OCI-LY1 (cell line): ENCODE data around the gene BEX2.
"Not testable (repeated sequence)": the region's sequence is repeated elsewhere in the genome, so short reads cannot be mapped to it uniquely, and the experiment has no call there.

Experiments used
- H2AFZ ChIP-seq: fragments of 200-600 bp; sonication (generic), shearing (Covaris generic); 2 replicates; pipeline ENCODE4 v1.6.0; 2014; ENCODE audit warnings: antibody characterized with exemption, mild to moderate bottlenecking, low read length
- H3F3A ChIP-seq: fragments of 200-600 bp; sonication (generic), shearing (Covaris generic); 2 replicates; pipeline ENCODE4 v1.6.0; 2014; ENCODE audit warnings: mild to moderate bottlenecking, antibody characterized with exemption, low read length, moderate library complexity; ENCODE audit not compliant: insufficient read depth
- H3K27ac ChIP-seq: fragments of 200-600 bp; sonication (generic); 2 replicates; pipeline ENCODE4 v1.5.1; 2014; ENCODE audit warnings: low read length, mixed run types, mild to moderate bottlenecking, low read depth; ENCODE audit not compliant: poor library complexity, severe bottlenecking
- H3K27me3 ChIP-seq: fragments of 200-600 bp; sonication (generic); 2 replicates; pipeline ENCODE4 v1.6.0; 2014; ENCODE audit warnings: antibody characterized with exemption, mild to moderate bottlenecking, low read length, moderate library complexity; ENCODE audit not compliant: insufficient read depth
- H3K36me3 ChIP-seq: fragments of 200-600 bp; sonication (generic); 2 replicates; pipeline ENCODE4 v1.6.1; 2014; ENCODE audit warnings: mild to moderate bottlenecking, antibody characterized with exemption, low read length, moderate library complexity, mixed read lengths; ENCODE audit not compliant: insufficient read depth
- H3K4me1 ChIP-seq: fragments of 200-600 bp; sonication (generic); 2 replicates; pipeline ENCODE4 v1.5.1; 2014; ENCODE audit warnings: mild to moderate bottlenecking, low read length, moderate library complexity; ENCODE audit not compliant: insufficient read depth, severe bottlenecking
- H3K4me2 ChIP-seq: fragments of 200-600 bp; sonication (generic), shearing (Covaris generic); 2 replicates; pipeline ENCODE4 v1.6.1; 2014; ENCODE audit warnings: low read length
- H3K4me3 ChIP-seq: fragments of 200-600 bp; sonication (generic); 2 replicates; pipeline ENCODE4 v1.5.1; 2014; ENCODE audit warnings: low read length, low read depth, mild to moderate bottlenecking, mixed read lengths; ENCODE audit not compliant: poor library complexity, severe bottlenecking
- H3K79me2 ChIP-seq: fragments of 200-600 bp; shearing (Covaris generic); 2 replicates; pipeline ENCODE4 v1.6.1; 2016; ENCODE audit warnings: mixed run types, low read length, mixed read lengths; ENCODE audit not compliant: insufficient read depth
- H3K9ac ChIP-seq: fragments of 200-600 bp; sonication (generic), shearing (Covaris generic); 2 replicates; pipeline ENCODE4 v1.6.1; 2014; ENCODE audit warnings: mild to moderate bottlenecking, low read length, mixed read lengths
- H3K9me2 ChIP-seq: fragments of 200-600 bp; sonication (generic), shearing (Covaris generic); 2 replicates; pipeline ENCODE4 v1.6.1; 2014; ENCODE audit warnings: low read depth, mild to moderate bottlenecking, low read length, mixed read lengths
- H3K9me3 ChIP-seq: fragments of 200-600 bp; shearing (Covaris generic); 2 replicates; pipeline ENCODE4 v1.6.1; 2014; ENCODE audit warnings: low read length, mixed read lengths
- H4K20me1 ChIP-seq: fragments of 200-600 bp; sonication (generic), shearing (Covaris generic); 2 replicates; pipeline ENCODE4 v1.6.0; 2016; ENCODE audit warnings: mild to moderate bottlenecking, low read length; ENCODE audit not compliant: insufficient read depth
- CTCF ChIP-seq: fragments of 200-600 bp; sonication (generic), shearing (Covaris generic); IDR thresholded peaks from 2 replicates; pipeline ENCODE4 v1.5.1; 2017; ENCODE audit warnings: mild to moderate bottlenecking, antibody characterized with exemption, low read length, moderate library complexity, mixed read lengths
- EZH2 ChIP-seq: fragments of 200-600 bp; sonication (generic), shearing (Covaris generic); IDR thresholded peaks from 2 replicates; pipeline ENCODE4 v1.8.0; 2017; ENCODE audit warnings: borderline replicate concordance, mixed run types, mild to moderate bottlenecking, antibody characterized with exemption, low read length, moderate library complexity, mixed read lengths

The BEX2 gene

GRCh38 chrX:103309860-103310554 lies 783 bp downstream of the BEX2 start:
- Histone ChIP-seq H4K20me1 (no peaks in the 10 kb centered on the region), H2AFZ (no peak overlapping the region), H3K9me2 (no peaks in the 10 kb centered on the region), H3F3A (no peaks in the 10 kb centered on the region), H3K36me3 (no peaks in the 10 kb centered on the region), H3K27me3 (no peaks in the 10 kb centered on the region), H3K9me3 (no peaks in the 10 kb centered on the region), H3K79me2 (no peaks in the 10 kb centered on the region), H3K4me2 (peak overlapping the region; percentile 73), H3K27ac (no peak overlapping the region), H3K4me1 (no peaks in the 10 kb centered on the region), H3K4me3 (peak overlapping the region; percentile 82), H3K9ac (peak overlapping the region; percentile 70)
- TF ChIP-seq EZH2 (no peak), CTCF (no peak)

- not testable (repeated sequence) for H4K20me1 ChIP-seq
Observed at GRCh38 chrX:103305666-103306065, 5.1 kb downstream of the BEX2 start.

GRCh38 chrX:103304705-103305104 lies 6.1 kb downstream of the BEX2 start:
- no peak for TF ChIP-seq CTCF
- no peak for TF ChIP-seq EZH2
- H3K27ac ChIP-seq, result no peak overlapping the region
- no peak overlapping the region for H3K4me2 ChIP-seq
- H3K9ac ChIP-seq, result no peak overlapping the region
- no peaks in the 10 kb centered on the region for H3K9me2 ChIP-seq
- H3F3A ChIP-seq, result no peaks in the 10 kb centered on the region
- no peaks in the 10 kb centered on the region for H3K27me3 ChIP-seq
- no peaks in the 10 kb centered on the region for H3K9me3 ChIP-seq
- no peaks in the 10 kb centered on the region for H3K36me3 ChIP-seq
- H3K4me3 ChIP-seq, result no peak overlapping the region
- no peaks in the 10 kb centered on the region for H3K4me1 ChIP-seq
- no peak overlapping the region for H2AFZ ChIP-seq
- no peaks in the 10 kb centered on the region for H4K20me1 ChIP-seq
- H3K79me2 ChIP-seq, result no peaks in the 10 kb centered on the region

More at GRCh38 chrX:103305666-103306065, 5.1 kb downstream of the BEX2 start:
- not testable (repeated sequence) for H3K4me2 ChIP-seq, H3K4me1 ChIP-seq, H3K9me3 ChIP-seq, H3K9ac ChIP-seq, H2AFZ ChIP-seq, H3K27ac ChIP-seq, H3K4me3 ChIP-seq, H3K9me2 ChIP-seq, H3K36me3 ChIP-seq, H3K79me2 ChIP-seq, H3F3A ChIP-seq, H3K27me3 ChIP-seq

- TF ChIP-seq CTCF, result no peak
- TF ChIP-seq EZH2, result no peak
- H3K79me2 ChIP-seq, result no peaks in the 10 kb centered on the region
Observed at GRCh38 chrX:103293118-103293517, 17.7 kb downstream of the BEX2 start.

More at GRCh38 chrX:103293118-103293517, 17.7 kb downstream of the BEX2 start:
- H4K20me1 ChIP-seq, result no peaks in the 10 kb centered on the region
- no peaks in the 10 kb centered on the region for H3F3A ChIP-seq
- H3K9ac ChIP-seq, result no peak overlapping the region
- H3K27me3 ChIP-seq, result no peaks in the 10 kb centered on the region
- H3K27ac ChIP-seq, result no peak overlapping the region
- no peaks in the 10 kb centered on the region for H3K4me1 ChIP-seq
- no peaks in the 10 kb centered on the region for H3K36me3 ChIP-seq
- no peaks in the 10 kb centered on the region for H3K9me3 ChIP-seq
- no peak overlapping the region for H2AFZ ChIP-seq
- H3K4me3 ChIP-seq, result no peak overlapping the region
- no peak overlapping the region for H3K4me2 ChIP-seq
- H3K9me2 ChIP-seq, result no peaks in the 10 kb centered on the region
